ENCODE results near the gene ITGB2. TPM values are rescaled to one million over a fixed set of nuclear protein-coding genes. Genes with fewer than 3 reads are reported as not detected.

The ITGB2 gene
- total RNA-seq, 1 donor from 2014 or later: 0.91 TPM

DNA sequence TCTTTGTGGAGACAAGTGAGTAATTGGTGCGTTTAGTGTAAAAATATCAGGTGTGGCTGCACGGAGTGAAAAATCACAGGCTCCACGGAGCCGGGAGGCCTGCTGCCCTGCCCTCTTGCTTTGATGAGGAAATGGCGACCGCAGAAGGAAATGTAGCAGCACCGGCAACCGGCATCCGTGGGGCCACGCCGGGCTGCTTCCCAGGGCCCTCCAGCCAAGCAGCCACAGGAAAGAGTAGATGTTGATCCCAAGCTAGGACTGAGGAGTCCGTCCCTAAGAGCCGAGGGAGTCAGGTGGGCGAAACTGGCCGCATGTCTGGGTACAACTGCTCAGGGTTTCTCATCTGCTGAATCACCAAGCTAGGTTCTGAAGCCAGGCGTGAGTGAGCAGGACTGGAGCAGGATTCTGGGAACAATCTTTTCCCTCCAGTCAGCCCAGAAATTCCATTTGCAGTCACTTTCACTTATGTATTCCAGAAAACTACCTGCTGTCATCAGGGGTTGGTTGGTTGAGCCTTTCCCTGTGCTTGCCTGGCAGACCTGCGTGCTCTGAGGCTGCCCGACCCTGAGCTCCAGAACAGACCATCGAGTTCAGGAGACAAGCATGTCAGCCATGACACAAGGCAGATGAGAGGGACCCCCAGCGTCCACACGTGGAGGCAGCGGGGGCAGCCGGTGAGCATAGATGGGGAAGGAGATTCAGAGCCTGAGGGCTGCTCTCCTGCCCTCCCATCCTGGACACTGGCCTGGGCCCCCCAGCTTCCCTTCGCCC is 5.8 kb upstream of the ITGB2 start:
- Mint-ChIP-seq H3K27ac (ENCODE audit: unreplicated experiment) (no peak overlapping the region), H3K36me3 (ENCODE audit: unreplicated experiment) (peaks cover 15% of the 10 kb centered on the region), H3K27me3 (ENCODE audit: unreplicated experiment) (peaks cover 26% of the 10 kb centered on the region), H3K9me3 (ENCODE audit: unreplicated experiment) (peaks cover 8% of the 10 kb centered on the region), H3K4me3 (ENCODE audit: unreplicated experiment) (no peak overlapping the region), H3K4me1 (ENCODE audit: low read depth, unreplicated experiment) (peaks cover 3% of the 10 kb centered on the region)
- no peak for TF ChIP-seq CTCF (IDR thresholded peaks at IDR 0.05; ENCODE audit: partially characterized antibody, unreplicated experiment)
- DNase-seq: no peak

GRCh38 chr21:44925378-44925755 is 4.7 kb upstream of the ITGB2 start:
- no peak for DNase-seq
- peaks cover 15% of the 10 kb centered on the region for H3K36me3 Mint-ChIP-seq (ENCODE audit: unreplicated experiment)
- H3K9me3 Mint-ChIP-seq (ENCODE audit: unreplicated experiment): peaks cover 10% of the 10 kb centered on the region
- H3K27me3 Mint-ChIP-seq (ENCODE audit: unreplicated experiment): peaks cover 25% of the 10 kb centered on the region
- TF ChIP-seq CTCF (IDR thresholded peaks at IDR 0.05; ENCODE audit: partially characterized antibody, unreplicated experiment): no peak
- H3K27ac Mint-ChIP-seq (ENCODE audit: unreplicated experiment): no peak overlapping the region
- H3K4me3 Mint-ChIP-seq (ENCODE audit: unreplicated experiment): no peak overlapping the region
- H3K4me1 Mint-ChIP-seq (ENCODE audit: low read depth, unreplicated experiment): peaks cover 3% of the 10 kb centered on the region

- no peak for TF ChIP-seq CTCF (IDR thresholded peaks at IDR 0.05; ENCODE audit: partially characterized antibody, unreplicated experiment)
- H3K36me3 Mint-ChIP-seq (ENCODE audit: unreplicated experiment): peaks cover 15% of the 10 kb centered on the region
- H3K4me3 Mint-ChIP-seq (ENCODE audit: unreplicated experiment): no peak overlapping the region
- H3K9me3 Mint-ChIP-seq (ENCODE audit: unreplicated experiment): peaks cover 10% of the 10 kb centered on the region
- no peak overlapping the region for H3K27ac Mint-ChIP-seq (ENCODE audit: unreplicated experiment)
- no peak for DNase-seq
- peaks cover 29% of the 10 kb centered on the region for H3K27me3 Mint-ChIP-seq (ENCODE audit: unreplicated experiment)
- peaks cover 5% of the 10 kb centered on the region for H3K4me1 Mint-ChIP-seq (ENCODE audit: low read depth, unreplicated experiment)
These were observed 4.1 kb upstream of the ITGB2 start for GRCh38 chr21:44924606-44925377.

- peaks cover 7% of the 10 kb centered on the region for H3K9me3 Mint-ChIP-seq (ENCODE audit: unreplicated experiment)
- H3K27ac Mint-ChIP-seq (ENCODE audit: unreplicated experiment): no peak overlapping the region
- peaks cover 6% of the 10 kb centered on the region for H3K4me1 Mint-ChIP-seq (ENCODE audit: low read depth, unreplicated experiment)
- peaks cover 27% of the 10 kb centered on the region for H3K27me3 Mint-ChIP-seq (ENCODE audit: unreplicated experiment)
- peaks cover 15% of the 10 kb centered on the region for H3K36me3 Mint-ChIP-seq (ENCODE audit: unreplicated experiment)
- no peak for TF ChIP-seq CTCF (IDR thresholded peaks at IDR 0.05; ENCODE audit: partially characterized antibody, unreplicated experiment)
- DNase-seq: no peak
- H3K4me3 Mint-ChIP-seq (ENCODE audit: unreplicated experiment): no peak overlapping the region
These were observed 2.9 kb upstream of the ITGB2 start for GRCh38 chr21:44923480-44924084.

Measured in glutamatergic neuron (in vitro differentiated cells).